HG03095 (cell line): ENCODE measurements around the gene CBR4.
"Not testable (repeated sequence)": the region's sequence is repeated elsewhere in the genome, so short reads cannot be mapped to it uniquely, and the experiment has no call there.

Source experiments
- ATAC-seq: cut with Tn5 transposase; IDR thresholded peaks from one replicate; pipeline ENCODE4 v1.9.1; 2021; ENCODE audit warnings: moderate library complexity; ENCODE audit not compliant: unreplicated experiment

CBR4 gene

GRCh38 chr4:168995537-168996295 lies 14.3 kb downstream of the CBR4 start:
- ATAC-seq: no peak

- ATAC-seq: no peak
These were observed 15.1 kb downstream of the CBR4 start for GRCh38 chr4:168994958-168995357.

- ATAC-seq: no peak
These were observed 16.1 kb downstream of the CBR4 start for GRCh38 chr4:168993714-168994510.

GRCh38 chr4:168992952-168993482 lies 17.0 kb downstream of the CBR4 start:
- not testable (repeated sequence) for ATAC-seq

- no peak for ATAC-seq
These were observed 28.1 kb downstream of the CBR4 start for GRCh38 chr4:168981942-168982341.

- no peak for ATAC-seq
These were observed 28.6 kb downstream of the CBR4 start for GRCh38 chr4:168981460-168981859.

GRCh38 chr4:168979338-168979737 lies 30.7 kb downstream of the CBR4 start:
- no peak for ATAC-seq

- no peak for ATAC-seq
These were observed 31.9 kb downstream of the CBR4 start for GRCh38 chr4:168978001-168978700.

- no peak for ATAC-seq
These were observed 37.5 kb downstream of the CBR4 start for GRCh38 chr4:168972596-168972995.

GRCh38 chr4:168960716-168961115 lies 49.3 kb downstream of the CBR4 start:
- no peak for ATAC-seq

GRCh38 chr4:168955674-168956073 lies 54.4 kb downstream of the CBR4 start:
- ATAC-seq: no peak

GRCh38 chr4:168952821-168953246 lies 57.2 kb downstream of the CBR4 start:
- not testable (repeated sequence) for ATAC-seq

- no peak for ATAC-seq
These were observed 64.8 kb downstream of the CBR4 start for GRCh38 chr4:168945291-168945690.

GRCh38 chr4:168942985-168943384 lies 67.1 kb downstream of the CBR4 start:
- no peak for ATAC-seq
